NT2/D1 (cell line): ENCODE data around the gene RAP1GAP2.

Experiments used
- YY1 ChIP-seq: IDR thresholded peaks from 2 replicates; pipeline ENCODE4 v1.6.1; 2011; ENCODE audit not compliant: insufficient read length, insufficient read depth
- ZNF274 ChIP-seq: IDR thresholded peaks from 2 replicates; pipeline ENCODE4 v1.6.1; 2011; ENCODE audit warnings: mild to moderate bottlenecking, low read depth, low read length

- TF ChIP-seq ZNF274 (no peak), YY1 (no peak)
Measured at GRCh38 chr17:3037259-3037658, 241.0 kb downstream of the RAP1GAP2 start.
